Skeletal muscle tissue (tissue), 4 donors: Measurements from ENCODE around the gene CXCL8. TPM values are rescaled to one million over a fixed set of nuclear protein-coding genes. Genes with fewer than 3 reads are reported as not detected.
"Not testable (repeated sequence)": the region's sequence is repeated elsewhere in the genome, so short reads cannot be mapped to it uniquely, and the experiment has no call there.

Experiments used
- H3K27ac ChIP-seq: one replicate; pipeline ENCODE4 v1.7.0; 2013; ENCODE audit warnings: mild to moderate bottlenecking, low read depth, low read length, inconsistent platforms
- H3K27me3 ChIP-seq, 3 donors: one replicate each; pipeline ENCODE4 v1.7.0; 2013; ENCODE audit warnings: low read length in 3 of 3; ENCODE audit not compliant: control insufficient read depth in 3 of 3, insufficient read depth in 3 of 3
- H3K36me3 ChIP-seq, 3 donors: one replicate each; pipeline ENCODE4 v1.7.0; 2013; ENCODE audit warnings: low read length in 3 of 3; ENCODE audit not compliant: control insufficient read depth in 3 of 3, insufficient read depth in 3 of 3
- H3K4me1 ChIP-seq, 3 donors: one replicate each; pipeline ENCODE4 v1.7.0; 2013; ENCODE audit warnings: low read length in 3 of 3, mild to moderate bottlenecking in 3 of 3; ENCODE audit not compliant: control insufficient read depth in 3 of 3, insufficient read depth in 3 of 3
- H3K4me3 ChIP-seq, 3 donors: one replicate each; pipeline ENCODE4 v1.7.0; 2013; ENCODE audit warnings: low read length in 3 of 3
- H3K9ac ChIP-seq, 3 donors: one replicate each; pipeline ENCODE4 v1.7.0; 2013; ENCODE audit warnings: low read length in 3 of 3, mild to moderate bottlenecking in 3 of 3, moderate library complexity in 2 of 3, low read depth in 1 of 3
- H3K9me3 ChIP-seq, 3 donors: one replicate each; pipeline ENCODE4 v1.7.0; 2013; ENCODE audit warnings: low read length in 3 of 3; ENCODE audit not compliant: control insufficient read depth in 3 of 3
- total RNA-seq: library from RNA; depleted of rRNA; stranded (reverse); fragments of >200 nt; gene quantifications from one replicate; pipeline ENCODE4 v1.2.3, GENCODE V29; 2014
- donor health status: Osteomylitis.

Gene CXCL8
- total RNA-seq, 1 donor from 2014 or later: 1.0 TPM

- Histone ChIP-seq H3K9me3 (peaks cover 0 to 5% (median 0%) of the 10 kb centered on the region in 3 donors), H3K36me3 (no peaks in the 10 kb centered on the region), H3K9ac (no peak overlapping the region), H3K27me3 (no peaks in the 10 kb centered on the region), H3K4me3 (no peak overlapping the region), H3K4me1 (no peaks in the 10 kb centered on the region), H3K27ac (no peak overlapping the region)
Observed at GRCh38 chr4:73754934-73755333, 14.6 kb downstream of the CXCL8 start.

- no peaks in the 10 kb centered on the region for H3K36me3 ChIP-seq
- peaks cover 0 to 2% (median 0%) of the 10 kb centered on the region in 3 donors for H3K9me3 ChIP-seq
- no peak overlapping the region for H3K4me3 ChIP-seq
- H3K4me1 ChIP-seq: no peaks in the 10 kb centered on the region
- no peaks in the 10 kb centered on the region for H3K27me3 ChIP-seq
- H3K27ac ChIP-seq: no peak overlapping the region
- no peak overlapping the region for H3K9ac ChIP-seq
Observed at GRCh38 chr4:73759357-73759756, 19.0 kb downstream of the CXCL8 start.

DNA sequence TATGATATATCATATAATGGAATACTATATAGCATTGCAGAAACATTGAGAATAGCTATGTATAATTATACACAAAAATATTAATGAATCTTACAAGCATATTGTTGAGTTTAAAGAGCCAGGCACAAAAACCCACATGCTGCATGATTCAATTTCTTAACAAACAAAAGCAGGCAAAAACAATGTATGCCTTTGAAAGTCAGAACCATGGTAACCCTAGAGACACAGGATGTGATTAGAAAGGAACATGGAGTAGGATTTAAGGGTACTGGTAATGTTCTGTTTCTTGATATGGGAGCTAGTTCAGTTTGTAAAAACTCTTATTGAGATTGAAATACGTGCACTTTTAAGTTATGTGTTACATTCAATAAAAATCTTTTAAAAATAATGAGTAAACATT lies 21.5 kb downstream of the CXCL8 start:
- H3K27ac ChIP-seq: no peak overlapping the region
- no peak overlapping the region for H3K9ac ChIP-seq
- no peak overlapping the region for H3K4me3 ChIP-seq
- H3K9me3 ChIP-seq: no peaks in the 10 kb centered on the region
- H3K4me1 ChIP-seq: no peaks in the 10 kb centered on the region
- H3K27me3 ChIP-seq: no peaks in the 10 kb centered on the region
- H3K36me3 ChIP-seq: no peaks in the 10 kb centered on the region

DNA sequence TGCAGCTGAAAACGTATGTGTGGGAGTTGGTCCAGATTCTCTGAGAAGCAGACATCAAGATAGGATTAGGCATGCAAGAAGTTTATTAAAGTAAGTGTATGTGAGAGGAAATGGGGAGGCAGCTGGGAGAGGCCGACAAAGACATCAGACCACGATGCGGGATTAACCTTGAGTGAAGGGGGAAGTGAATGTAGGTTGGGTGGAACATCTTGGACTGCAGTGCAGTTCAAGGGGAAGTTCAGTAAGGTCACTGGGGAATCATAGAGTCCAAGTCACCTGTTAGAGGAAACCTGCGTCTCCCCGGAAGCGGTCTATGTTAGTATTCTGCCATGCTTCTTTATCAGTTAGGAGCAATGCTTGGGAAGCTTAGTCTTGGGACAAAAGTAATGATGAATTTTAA lies 22.0 kb downstream of the CXCL8 start:
- H3K36me3 ChIP-seq: no peaks in the 10 kb centered on the region
- H3K27me3 ChIP-seq: no peaks in the 10 kb centered on the region
- H3K27ac ChIP-seq: no peak overlapping the region
- H3K4me1 ChIP-seq: no peaks in the 10 kb centered on the region
- H3K9me3 ChIP-seq: no peaks in the 10 kb centered on the region
- H3K4me3 ChIP-seq: no peak overlapping the region
- no peak overlapping the region for H3K9ac ChIP-seq

DNA sequence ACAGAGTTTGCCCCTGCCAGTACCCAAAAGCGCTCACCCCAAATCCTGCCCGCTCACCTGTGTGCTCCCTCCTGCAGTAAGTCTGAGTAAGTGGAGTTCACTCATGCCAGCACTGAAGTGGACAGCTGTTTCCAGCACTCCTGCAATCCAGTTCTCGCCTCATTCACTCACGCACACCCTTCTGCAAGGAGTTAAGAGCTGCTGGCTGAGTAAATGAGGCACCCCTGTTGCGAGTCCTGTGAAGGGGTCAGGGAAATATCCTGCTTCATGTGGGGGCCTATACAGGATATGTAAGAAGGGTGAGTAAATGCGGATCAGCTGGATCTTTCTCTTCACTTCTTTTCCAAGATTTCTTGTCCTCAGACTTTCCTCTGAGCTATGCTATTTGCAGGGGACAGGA lies 23.5 kb downstream of the CXCL8 start:
- no peaks in the 10 kb centered on the region for H3K27me3 ChIP-seq
- H3K9me3 ChIP-seq: no peaks in the 10 kb centered on the region
- no peaks in the 10 kb centered on the region for H3K4me1 ChIP-seq

GRCh38 chr4:73764513-73764912 lies 24.1 kb downstream of the CXCL8 start:
- Histone ChIP-seq H3K27ac (no peak overlapping the region), H3K36me3 (no peaks in the 10 kb centered on the region), H3K4me3 (no peak overlapping the region), H3K4me1 (no peaks in the 10 kb centered on the region), H3K9me3 (no peaks in the 10 kb centered on the region), H3K27me3 (no peaks in the 10 kb centered on the region), H3K9ac (no peak overlapping the region)

More for the DNA sequence above, 23.5 kb downstream of the CXCL8 start:
- Histone ChIP-seq H3K27ac (no peak overlapping the region), H3K4me3 (no peak overlapping the region), H3K36me3 (no peaks in the 10 kb centered on the region), H3K9ac (no peak overlapping the region)

- Histone ChIP-seq H3K9ac (no peak overlapping the region), H3K27me3 (no peaks in the 10 kb centered on the region), H3K4me3 (no peak overlapping the region), H3K27ac (no peak overlapping the region), H3K4me1 (no peaks in the 10 kb centered on the region), H3K9me3 (no peaks in the 10 kb centered on the region), H3K36me3 (no peaks in the 10 kb centered on the region)
Observed at GRCh38 chr4:73765296-73765695, 24.9 kb downstream of the CXCL8 start.

DNA sequence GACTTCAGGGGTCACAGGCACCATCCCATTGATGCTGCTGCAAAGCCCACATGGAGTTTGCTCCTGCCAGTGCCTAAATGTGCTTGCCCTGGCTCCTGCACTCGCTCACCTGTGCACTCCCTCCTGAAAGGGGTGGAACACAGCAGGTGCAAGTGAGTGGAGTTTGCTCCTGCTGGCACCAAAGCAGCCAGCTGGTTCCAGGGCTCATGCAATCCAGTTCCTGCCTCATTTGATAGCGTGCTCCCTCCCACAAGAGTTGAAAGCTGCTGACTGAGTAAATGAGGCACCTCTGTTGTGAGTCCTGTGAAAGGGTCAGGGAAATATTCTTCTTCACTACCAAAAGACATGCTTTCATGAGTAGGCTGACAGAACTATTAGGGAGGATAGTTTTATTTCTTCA lies 30.5 kb downstream of the CXCL8 start:
- H3K27ac ChIP-seq: no peak overlapping the region

GRCh38 chr4:73772363-73772762 lies 32.0 kb downstream of the CXCL8 start:
- Histone ChIP-seq H3K9ac (no peak overlapping the region), H3K4me3 (no peak overlapping the region), H3K9me3 (no peaks in the 10 kb centered on the region), H3K27ac (no peak overlapping the region), H3K4me1 (no peaks in the 10 kb centered on the region), H3K27me3 (no peaks in the 10 kb centered on the region), H3K36me3 (no peaks in the 10 kb centered on the region)

More for the DNA sequence above, 30.5 kb downstream of the CXCL8 start:
- Histone ChIP-seq H3K4me1 (no peaks in the 10 kb centered on the region), H3K9ac (no peak overlapping the region), H3K4me3 (no peak overlapping the region), H3K9me3 (no peaks in the 10 kb centered on the region), H3K36me3 (no peaks in the 10 kb centered on the region), H3K27me3 (no peaks in the 10 kb centered on the region)

- not testable (repeated sequence) for H3K4me1 ChIP-seq, H3K27ac ChIP-seq, H3K9me3 ChIP-seq, H3K4me3 ChIP-seq, H3K9ac ChIP-seq, H3K36me3 ChIP-seq, H3K27me3 ChIP-seq
Observed at GRCh38 chr4:73774406-73774805, 34.0 kb downstream of the CXCL8 start.

- no peaks in the 10 kb centered on the region for H3K9me3 ChIP-seq
- no peaks in the 10 kb centered on the region for H3K27me3 ChIP-seq
- H3K9ac ChIP-seq: no peak overlapping the region
- no peaks in the 10 kb centered on the region for H3K36me3 ChIP-seq
- H3K4me1 ChIP-seq: no peaks in the 10 kb centered on the region
- no peak overlapping the region for H3K27ac ChIP-seq
- H3K4me3 ChIP-seq: no peak overlapping the region
Observed at GRCh38 chr4:73776321-73776729, 36.0 kb downstream of the CXCL8 start.
